AG08396 (cell line): ENCODE results near the gene GREB1.
A peak's percentile ranks its signal among the peaks of the same experiment; 100 is the strongest.

Source experiments
- DNase-seq: peaks from one replicate; pipeline ENCODE4 v3.0.0; 2012; ENCODE audit warnings: low spot score, mixed read lengths

The GREB1 gene

GRCh38 chr2:11579867-11580659 lies 46.2 kb downstream of the GREB1 start:
- DNase-seq: no peak

DNA sequence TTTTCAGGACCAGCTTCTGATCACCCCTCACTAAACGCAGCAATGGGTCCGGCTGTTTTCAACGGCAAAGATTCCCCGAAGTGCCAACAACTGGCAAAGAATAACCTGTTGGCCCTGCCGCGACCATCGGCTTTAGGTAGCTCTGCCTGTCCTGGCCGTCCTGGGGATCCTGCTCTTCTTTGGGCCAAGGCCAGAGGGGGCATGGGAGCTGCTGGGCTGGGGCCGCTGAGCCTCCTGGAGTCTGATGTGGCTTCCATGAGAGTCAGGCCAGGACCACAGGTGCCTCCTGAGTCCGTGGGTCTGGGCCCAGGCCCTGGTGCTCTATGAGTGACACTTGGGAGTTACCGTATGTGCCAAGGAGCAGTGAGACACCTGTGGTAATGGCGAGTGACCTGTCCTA lies 46.9 kb downstream of the GREB1 start:
- no peak for DNase-seq

DNA sequence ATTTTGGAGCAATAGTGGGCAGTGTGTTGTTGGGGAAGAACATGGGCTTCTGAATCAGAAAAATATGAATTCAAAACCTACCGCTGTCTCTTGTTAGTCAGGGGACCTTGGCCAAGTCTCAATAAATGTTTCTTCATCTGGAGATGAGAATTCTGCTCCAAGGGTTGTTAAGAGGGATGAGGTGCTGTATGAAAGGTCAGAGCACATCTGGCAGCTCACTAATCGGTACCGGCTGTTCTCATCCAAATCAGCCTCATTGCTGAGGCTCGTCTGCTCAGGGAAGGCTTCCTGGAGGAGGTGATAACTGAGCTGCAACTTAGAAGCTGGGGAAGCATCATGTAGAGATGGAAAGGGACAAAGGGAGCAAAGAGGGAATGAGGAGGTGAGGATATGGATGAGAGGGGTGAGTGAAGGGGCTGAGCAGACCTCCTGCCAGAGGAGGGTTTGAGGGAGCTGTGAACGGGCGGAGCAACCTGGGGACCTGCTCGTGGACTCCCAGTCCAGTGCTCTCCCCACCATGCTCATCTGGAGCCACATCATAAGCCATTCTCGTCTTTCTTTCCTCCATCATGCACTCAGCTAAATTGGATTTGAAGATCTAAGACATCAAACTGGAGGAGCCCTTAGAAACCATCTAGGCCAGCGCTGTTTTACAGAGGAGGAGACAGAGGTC lies 47.4 kb downstream of the GREB1 start:
- no peak for DNase-seq

DNA sequence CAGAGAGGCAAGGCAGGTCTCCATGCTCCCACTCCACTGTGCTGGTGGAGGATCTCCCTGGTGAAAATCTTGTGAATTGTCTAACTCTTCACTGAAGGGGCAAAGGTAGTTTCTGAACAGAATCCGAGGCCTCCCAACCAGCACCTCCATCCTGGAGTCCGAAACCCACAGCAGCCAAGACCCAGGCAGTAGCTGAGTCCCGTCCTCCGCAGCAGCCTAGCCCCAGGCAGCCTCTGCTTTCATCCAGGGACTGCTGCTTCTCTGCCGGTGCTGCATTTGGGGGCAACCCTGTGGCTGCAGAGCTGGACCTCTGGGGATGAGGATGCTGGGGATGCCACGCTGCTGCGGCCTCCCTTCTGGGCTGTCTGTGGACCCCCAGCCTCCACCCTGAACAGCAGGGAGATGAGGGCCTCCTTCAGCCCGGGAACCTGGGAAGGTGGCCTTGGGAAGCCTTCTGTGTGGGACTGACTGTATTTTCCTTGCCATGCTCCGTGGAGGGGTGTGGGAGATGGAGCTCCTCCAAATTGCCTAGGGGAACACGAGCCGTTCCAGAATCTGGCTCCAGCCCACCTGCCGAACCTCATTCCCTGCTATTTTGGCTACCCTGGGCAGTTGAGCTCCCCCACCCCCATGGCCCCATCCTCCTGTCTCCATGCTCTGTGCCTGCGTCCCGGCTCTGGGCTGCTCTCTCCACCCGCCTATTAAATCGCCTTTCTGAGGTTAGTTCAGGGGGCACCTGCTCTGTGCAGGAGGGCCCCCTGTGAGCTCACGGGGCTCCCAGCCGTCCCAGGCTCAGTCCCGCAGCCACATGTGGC lies 48.2 kb downstream of the GREB1 start:
- DNase-seq: no peak

DNA sequence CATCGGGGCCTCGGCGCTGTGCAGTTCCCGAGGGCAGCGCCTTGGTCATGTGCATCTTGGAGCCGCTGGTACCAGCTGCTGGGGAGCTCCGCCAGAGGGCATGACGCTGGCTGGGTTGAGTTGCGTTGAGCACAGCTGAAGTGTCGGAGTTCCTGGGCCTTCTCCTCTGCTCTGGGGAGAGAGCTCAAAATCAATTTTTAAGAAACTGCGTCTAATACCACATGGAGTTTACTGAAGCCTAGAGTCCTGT lies 48.7 kb downstream of the GREB1 start:
- no peak for DNase-seq

DNA sequence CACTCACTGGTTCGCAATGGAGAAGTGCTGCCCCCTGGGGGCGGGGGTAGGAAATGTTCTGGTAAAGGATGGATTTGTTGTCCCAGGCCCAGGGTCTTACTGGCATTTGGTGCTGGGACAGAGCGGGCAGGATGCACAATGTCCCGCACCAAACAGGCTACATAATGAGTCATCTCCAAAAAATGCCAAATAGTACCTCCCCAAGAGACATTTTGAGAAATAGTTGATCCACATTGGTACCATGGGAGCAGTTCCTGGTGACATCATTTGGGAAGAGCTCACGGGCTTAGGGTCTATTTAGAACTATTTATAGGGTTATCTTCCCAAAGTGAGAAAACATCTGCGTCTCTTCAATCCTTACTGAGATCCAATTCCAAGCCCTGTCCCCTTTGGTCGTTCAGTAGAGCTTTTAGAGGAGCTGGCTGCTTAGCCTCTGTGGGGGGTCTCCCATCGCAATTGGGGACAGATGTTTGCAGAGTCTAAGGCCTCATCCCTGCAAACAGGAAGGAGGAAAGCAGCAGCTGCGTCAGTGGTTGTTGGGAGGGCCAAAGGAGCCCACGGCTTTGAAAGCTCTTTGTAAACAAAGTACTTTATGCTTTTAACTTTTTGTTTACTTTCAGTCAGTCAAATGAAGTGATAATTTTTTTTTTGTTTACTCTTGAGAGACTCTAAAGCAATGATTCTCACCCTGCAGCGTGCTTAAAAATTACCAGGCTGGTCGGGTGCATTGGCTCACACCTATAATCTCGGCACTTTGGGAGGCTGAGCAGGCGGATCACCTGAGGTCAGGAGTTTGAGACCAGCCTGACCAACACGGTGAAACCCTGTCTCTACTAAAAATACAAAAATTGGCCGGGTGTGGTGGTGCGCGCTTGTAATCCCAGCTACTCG lies 49.3 kb downstream of the GREB1 start:
- DNase-seq: peak; percentile 52

GRCh38 chr2:11583840-11584524 lies 50.1 kb downstream of the GREB1 start:
- DNase-seq: peak; percentile 94

DNA sequence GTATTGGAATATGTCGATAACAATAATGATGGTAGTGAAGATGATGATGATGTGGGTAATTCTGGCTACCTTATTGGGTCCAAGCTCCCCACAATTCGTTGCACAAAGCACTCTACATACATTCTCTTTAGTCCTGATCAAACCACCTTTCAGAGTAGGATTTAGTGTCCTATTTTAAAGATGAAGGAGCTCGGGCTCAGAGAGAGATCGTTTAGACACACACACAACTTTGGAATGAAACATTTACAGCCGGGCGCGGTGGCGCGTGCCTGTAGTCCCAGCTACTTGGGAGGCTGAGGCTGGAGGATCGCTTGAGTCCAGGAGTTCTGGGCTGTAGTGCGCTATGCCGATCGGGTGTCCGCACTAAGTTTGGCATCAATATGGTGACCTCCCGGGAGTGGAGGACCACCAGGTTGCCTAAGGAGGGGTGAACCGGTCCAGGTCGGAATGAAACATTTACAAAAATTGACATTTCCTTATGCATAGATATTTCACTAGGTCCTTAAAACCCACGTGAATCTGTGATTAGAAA lies 50.7 kb downstream of the GREB1 start:
- DNase-seq: no peak

- DNase-seq: no peak
These were observed 51.2 kb downstream of the GREB1 start for GRCh38 chr2:11585071-11585470.

DNA sequence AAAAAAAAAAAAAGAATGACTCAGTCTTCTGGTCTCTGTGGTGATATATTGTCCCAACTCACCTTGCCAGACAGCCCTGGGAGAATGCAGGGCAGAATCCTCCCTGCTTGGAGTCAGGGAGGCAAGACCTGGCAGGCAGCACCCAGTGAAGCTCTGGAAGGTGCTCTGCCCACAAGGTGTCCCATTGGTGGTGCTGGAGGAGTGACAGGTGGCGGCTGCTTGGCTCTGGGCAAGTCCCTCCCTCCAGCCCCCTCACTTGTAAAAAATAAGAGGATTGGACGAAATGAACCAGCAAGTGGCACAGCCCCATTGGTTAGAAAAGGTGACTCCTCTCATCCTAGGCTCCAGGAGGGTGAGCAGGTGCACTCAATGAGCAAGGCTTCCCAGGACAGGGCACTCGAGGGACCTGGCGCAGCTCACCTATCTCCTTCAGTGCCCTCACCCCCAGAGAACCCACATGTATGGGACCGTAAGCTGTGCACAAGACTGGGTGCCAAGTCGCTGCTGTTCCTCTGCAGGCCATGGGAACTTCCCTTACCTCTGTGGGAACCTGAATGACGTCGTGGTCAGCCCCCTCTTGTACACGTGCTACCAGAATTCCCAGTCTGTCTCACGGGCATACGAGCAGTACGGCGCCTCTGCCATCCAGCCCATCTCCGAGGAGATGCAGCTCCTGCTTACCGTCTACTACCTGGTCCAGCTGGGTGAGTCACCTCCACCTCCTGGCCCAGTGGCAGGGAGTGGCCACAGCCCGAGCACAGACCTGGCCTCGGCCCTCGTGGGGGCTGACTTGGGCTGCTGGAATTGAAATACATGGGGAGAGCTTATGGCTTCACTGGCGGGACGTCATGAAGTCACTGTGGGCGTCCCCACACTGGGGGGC lies 54.6 kb downstream of the GREB1 start:
- no peak for DNase-seq

- no peak for DNase-seq
These were observed 55.6 kb downstream of the GREB1 start for GRCh38 chr2:11589316-11589940.

DNA sequence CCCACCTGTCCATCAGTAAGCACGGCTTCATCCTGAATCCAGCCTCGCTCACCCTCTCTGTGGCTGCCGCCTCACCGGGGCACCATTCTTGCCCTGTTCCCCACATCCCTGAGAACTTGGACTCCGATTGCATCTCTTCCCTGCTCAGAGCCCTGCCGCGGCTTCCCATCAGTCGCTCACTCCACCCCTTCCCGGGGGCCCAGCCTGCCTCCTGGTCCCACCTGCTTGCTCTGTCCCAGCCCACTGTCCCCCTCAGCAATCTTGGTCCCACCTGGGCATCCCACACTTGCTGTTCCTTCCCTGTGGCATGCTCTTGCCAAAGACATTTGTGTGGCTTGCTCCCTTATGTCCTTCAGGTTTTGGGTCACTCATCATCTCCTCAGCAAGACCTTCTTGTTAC lies 56.3 kb downstream of the GREB1 start:
- DNase-seq: no peak

- DNase-seq: no peak
These were observed 57.2 kb downstream of the GREB1 start for GRCh38 chr2:11591091-11591490.

DNA sequence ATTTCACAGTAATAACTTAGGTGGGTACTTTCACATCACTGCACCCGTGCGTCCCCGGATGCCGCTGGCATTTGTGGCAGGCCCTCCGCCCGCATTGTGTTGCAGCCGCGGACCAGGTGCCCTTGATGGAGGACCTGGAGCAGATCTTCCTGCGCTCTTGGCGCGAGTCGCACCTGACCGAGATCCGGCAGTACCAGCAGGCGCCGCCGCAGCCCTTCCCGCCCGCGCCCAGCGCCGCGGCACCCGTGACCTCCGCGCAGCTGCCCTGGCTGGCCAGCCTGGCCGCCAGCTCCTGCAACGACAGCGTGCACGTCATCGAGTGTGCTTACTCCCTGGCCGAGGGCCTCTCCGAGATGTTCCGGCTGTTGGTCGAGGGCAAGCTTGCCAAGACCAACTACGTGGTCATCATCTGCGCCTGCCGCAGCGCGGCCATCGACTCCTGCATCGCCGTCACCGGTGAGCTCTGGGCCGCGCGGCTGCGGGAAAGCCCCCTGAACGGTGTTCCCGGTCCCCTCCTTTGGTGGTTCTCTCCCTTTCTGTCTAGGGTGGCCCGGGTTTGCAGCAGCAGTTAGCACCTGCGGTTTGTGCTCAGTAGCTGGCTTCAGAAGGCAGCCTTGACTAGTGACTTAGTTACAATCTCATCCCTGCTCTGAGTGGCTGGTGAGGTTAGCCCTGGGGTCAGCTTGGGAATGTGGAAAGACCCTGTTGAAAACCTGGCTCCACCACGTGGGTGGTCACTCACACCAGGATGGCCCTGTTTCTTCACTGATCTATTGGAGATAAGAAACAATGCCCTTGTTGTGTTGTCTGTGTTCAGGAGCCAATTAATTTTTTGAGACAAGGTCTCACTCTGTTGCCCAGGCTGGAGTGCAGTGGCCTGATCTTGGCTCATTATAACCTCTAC lies 59.1 kb downstream of the GREB1 start:
- DNase-seq: no peak

DNA sequence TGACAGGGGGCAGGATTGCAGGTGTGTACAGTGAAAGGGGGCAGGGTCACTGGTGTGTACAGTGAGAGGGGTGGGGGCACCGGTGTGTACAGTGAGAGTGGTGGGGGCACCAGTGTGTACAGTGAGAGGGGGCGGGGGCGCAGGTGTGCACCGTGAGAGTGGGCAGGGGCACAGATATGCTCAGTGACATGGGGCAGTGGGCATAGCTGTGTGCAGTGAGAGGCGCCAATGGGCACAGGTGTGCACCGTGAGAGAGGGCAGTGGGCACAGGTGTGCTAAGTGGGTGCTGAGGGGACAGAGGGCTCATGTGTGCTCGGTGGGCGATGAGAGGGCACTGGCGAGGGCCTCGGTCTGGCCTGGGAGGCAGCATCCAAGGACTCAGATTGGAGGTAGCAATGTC lies 63.0 kb downstream of the GREB1 start:
- no peak for DNase-seq

DNA sequence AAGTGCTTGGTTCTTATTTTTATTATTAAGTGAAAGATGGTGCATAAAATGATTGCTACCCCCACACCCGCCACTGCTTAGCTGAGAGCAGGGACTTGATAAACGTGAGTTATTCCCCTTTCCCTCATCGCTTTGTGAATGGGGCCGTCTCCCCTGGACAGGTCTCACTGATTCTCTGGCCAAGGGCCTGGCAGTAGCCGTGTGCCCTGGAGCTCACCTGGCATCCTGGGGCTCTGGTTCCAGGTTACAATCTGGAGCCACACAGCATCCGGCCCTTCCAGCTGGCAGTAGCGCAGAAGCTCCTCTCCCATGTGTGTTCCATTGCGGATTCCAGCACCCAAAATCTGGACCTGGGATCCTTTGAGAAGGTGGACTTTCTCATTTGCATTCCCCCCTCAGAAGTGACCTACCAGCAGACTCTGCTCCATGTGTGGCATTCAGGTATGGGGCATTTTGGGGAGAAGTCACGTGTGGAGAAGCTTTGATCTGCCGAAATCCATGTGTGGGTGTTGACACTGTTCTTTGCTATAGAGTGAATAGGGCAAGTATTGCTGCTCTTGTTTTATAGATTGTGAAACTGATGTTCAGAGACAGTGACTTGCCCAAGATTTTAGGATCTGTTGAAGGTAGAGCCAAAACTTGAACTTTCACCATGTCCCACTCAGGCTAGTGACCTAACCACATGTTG lies 63.8 kb downstream of the GREB1 start:
- no peak for DNase-seq

DNA sequence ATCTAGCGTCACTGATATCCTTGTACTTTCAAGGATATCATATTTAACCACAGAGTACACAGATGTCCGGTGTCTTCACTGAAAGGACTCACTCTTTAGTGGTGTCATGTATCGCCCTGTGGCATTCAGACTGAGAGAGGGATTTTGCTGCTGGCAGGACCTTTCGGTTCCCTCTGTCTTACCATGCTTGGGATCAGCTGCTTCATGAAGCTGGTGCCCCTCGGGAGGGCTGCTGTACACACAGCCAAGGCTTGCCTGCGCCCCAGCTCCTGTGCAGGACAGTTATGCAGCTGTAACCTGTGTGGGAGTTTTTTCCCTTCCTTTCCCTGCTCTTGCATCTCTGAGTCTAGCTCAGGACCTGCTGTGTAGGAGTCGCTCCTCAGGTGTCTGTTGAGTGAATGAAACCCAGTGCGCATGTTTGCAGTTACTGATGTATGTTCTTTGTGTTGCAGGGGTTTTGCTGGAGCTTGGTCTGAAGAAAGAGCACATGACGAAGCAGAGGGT lies 64.4 kb downstream of the GREB1 start:
- DNase-seq: no peak
